ENCODE results near the gene NIT1.
A peak's percentile ranks its signal among the peaks of the same experiment; 100 is the strongest.

The NIT1 gene

DNA sequence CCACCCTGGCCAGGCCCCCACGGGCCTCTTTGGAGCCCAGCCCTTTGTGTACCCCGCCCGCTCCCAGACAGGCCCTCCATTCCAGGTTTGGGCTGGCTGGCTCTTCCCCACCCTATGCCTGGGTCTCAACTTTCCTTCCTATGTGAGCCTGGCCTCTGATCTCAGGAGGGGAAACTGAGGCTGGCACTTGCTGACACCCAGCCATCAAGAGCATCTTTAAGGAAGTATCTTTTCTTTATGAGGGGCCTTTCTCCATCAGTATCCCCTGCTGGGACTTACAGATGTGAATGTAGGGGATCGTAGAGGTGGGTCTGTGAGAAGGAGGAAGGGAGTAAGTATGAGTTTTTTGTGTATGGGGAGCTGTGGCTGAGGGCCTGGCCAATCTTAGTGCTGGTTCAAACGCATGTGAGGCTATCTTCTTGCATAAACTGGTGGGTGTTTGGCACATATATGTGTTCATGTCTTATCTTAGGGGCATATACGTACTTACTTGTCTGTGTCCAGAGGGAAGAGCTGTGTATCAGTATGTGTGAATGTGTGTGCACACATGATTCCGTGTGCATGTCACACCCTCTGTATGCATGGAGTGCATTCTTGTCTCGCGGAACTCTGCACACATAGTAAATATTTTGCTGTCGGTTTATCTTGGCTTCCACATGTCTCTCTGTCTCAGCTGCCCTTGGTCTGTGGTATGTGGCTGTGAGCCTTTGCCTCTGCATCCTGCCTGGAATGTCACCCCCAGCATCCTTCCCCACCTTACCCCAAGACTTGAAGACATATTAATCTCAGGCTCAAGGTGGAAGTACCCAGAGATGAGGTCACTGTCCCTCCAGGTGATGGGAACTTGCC, 33.9 kb upstream of the NIT1 start:
- no peak for FAIRE-seq
- DNase-seq (ENCODE audit: extremely low spot score, insufficient read length, low read depth), result no peak

DNA sequence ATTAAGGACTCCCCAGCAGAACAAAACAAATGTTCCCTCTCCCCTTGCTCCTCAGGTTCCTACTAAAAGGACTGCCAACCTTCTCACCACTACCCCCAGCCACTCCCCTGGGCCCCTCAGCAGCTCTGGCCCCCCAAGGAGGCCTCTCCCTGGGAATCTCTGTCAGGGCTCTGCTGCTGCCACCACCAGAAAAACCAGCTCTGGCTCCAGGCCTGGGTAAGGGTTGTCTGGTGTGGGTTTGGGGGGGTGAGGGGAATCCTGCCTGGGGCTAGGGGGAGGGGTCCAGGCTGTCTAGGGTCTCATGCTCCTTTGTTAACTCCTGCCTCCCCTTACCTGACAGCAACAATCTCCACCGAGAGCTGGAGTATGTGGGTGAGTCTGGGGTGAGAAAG, 33.3 kb upstream of the NIT1 start:
- FAIRE-seq, result no peak
- no peak for DNase-seq (ENCODE audit: extremely low spot score, insufficient read length, low read depth)

DNA sequence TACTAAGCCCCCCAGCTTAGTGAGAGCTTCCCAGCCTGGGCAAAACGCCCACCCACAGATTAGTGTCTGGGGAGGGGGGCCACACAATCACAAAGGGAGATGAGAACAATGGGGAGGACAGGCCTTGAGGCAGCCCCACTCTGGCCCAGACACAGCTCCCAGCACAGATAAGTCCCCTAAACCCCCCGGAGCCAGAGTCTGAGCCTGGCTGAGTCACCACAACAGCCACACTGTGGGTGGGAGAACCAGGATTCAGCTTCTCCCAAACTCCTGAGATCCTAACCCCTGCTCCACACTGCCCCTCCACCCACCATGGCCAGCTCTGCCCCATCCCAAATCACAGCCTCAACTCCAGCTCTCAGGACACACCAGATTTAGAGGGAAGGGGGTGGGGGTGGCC, 32.7 kb upstream of the NIT1 start:
- FAIRE-seq, result no peak
- no peak for DNase-seq (ENCODE audit: extremely low spot score, insufficient read length, low read depth)

DNA sequence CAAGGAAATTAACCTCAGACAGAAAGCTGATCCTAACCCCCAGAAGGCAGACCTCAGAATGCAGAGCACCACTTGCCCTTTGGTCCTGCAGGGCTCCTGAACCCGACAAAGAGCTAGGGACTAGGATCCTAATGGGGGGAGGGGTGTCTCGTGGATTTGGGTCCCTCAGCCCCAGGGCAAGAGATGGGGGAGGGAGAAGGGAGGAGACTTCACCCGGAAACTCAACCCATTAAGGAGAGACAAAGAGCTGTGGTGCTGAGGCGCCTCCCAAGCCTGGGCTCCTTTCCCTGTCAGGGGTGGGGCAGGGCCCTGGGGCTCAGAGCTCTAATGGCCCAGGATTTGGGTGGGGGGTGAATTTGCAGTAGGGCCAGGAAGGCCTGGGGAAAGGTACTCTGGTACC, 31.4 kb upstream of the NIT1 start:
- FAIRE-seq, result no peak
- DNase-seq (ENCODE audit: extremely low spot score, insufficient read length, low read depth), result no peak

DNA sequence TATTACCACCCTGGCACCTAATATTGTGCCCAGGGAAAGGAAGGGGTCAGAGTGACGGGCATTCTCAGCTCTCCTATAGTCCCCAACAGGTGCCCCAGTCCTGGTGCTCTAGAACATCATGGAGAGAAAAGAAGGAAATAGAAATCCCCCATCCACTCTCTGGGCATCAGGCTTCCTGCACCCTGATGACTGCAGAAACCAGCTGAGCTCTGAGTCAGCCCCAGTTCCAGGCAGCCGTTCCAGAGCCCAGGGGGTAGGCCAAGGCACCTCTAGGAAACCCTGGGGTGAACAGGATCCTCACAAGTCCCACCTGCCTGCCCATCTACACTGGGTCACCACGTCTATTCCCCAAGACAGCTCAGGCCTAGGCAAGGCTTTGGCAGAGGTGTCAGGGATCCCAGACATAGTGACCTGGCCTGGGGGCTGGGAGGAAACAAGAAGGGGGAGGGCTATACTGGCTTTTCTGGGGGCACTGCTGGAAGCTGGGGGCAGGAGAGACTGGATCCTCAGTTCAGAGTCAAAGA, 29.3 kb upstream of the NIT1 start:
- no peak for FAIRE-seq
- DNase-seq (ENCODE audit: extremely low spot score, insufficient read length, low read depth), result no peak

DNA sequence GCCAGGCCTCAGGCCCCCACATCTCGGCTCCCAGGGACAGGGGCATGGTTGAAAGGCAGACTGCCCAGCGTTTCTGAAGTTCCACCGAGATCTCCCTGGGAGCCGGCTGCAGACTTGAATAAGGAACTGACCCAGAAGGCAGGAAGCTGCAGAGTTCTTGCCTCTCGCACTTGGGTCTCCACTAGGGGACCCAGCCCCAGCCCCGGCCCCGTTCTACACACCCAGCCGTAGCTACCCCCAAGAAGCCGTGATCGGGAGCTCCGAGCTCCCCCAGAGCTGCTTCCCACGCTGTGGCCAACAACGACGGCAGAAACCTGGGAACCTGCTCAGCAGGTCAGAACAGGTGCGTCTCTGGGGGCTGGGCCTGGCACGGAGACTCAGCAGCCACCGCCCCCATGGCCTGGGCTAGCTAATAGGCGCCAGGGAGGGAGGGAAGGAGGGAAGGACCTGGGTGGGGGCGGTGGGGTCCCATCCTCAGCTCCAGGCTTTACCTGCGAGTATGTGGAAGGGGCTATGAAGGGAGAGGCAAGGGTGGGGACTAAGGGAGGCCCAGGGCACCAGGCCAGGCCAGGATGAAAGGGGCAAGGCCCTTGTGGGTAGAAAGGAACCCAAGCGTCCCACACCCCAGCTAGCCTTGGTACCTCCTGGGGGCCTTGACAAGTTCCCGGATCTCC, 28.5 kb upstream of the NIT1 start, which contains the start of gene NECTIN4:
NECTIN4 (minus strand) TSS at position 308 of the 674 bp plus-strand sequence; CDS start at position 46, 262 bp downstream.
- DNase-seq (ENCODE audit: extremely low spot score, insufficient read length, low read depth) (no peak), FAIRE-seq (no peak)

DNA sequence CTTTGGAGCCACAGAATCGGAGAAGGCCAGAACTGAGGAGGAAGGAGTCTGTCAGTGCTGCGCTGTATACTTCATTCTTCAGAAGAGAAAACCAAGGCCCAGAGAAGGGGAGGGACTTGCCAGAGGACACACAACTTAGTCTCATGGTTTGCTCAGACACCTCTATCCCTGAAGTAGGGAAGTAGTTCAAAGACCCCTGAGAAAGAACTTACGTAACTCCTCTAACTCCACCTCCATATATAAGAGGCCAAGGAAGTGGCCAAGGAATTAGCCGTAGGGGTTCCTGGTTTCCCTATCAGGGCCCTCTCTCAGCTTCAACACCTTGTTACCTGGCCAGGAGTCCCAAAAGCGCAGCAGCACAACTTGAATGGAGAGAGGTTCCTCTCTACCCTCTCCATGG, 28.0 kb upstream of the NIT1 start:
- DNase-seq (ENCODE audit: extremely low spot score, insufficient read length, low read depth) (no peak), FAIRE-seq (no peak)

DNA sequence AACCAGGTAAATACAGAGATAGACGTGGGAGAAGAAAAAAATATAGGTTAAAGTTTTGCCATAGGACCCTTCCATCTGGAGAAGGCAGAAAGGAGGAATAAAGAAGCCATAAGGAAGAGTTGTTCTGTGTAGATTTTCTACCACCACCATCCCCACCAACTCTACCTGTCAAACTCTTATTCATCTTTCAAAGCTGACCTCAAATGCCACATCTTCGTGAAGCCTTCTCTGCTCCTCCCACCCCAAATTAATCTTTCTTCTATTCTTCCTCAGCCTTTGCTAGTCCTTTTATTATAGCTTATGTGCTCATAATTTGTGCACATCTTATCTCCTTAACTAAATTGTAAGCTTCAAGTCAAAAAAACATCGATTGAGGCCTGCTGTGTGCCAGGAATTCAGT, 27.3 kb upstream of the NIT1 start:
- no peak for FAIRE-seq

DNA sequence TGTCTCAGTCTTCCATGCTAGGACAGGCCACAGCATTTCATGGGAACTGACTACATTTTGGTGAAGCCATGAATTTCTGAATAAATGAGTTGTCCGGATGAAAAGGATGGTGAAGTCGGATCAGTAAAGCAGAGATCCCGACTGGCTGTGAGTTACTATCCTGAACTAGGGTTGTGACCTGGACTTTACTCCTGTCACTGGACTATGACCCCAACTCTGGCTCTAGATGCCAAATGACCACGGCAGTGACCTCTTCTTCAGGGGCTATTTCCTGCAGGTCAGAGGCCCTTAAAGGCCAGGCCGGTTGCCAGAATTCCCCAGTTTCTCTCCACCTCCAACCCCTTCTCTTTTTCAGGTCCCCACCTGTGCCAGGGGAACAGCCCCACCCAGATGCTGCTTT, 26.8 kb upstream of the NIT1 start:
- FAIRE-seq (no peak), DNase-seq (ENCODE audit: extremely low spot score, insufficient read length, low read depth) (no peak)

More for the DNA sequence above, 27.3 kb upstream of the NIT1 start:
- no peak for DNase-seq (ENCODE audit: extremely low spot score, insufficient read length, low read depth)

DNA sequence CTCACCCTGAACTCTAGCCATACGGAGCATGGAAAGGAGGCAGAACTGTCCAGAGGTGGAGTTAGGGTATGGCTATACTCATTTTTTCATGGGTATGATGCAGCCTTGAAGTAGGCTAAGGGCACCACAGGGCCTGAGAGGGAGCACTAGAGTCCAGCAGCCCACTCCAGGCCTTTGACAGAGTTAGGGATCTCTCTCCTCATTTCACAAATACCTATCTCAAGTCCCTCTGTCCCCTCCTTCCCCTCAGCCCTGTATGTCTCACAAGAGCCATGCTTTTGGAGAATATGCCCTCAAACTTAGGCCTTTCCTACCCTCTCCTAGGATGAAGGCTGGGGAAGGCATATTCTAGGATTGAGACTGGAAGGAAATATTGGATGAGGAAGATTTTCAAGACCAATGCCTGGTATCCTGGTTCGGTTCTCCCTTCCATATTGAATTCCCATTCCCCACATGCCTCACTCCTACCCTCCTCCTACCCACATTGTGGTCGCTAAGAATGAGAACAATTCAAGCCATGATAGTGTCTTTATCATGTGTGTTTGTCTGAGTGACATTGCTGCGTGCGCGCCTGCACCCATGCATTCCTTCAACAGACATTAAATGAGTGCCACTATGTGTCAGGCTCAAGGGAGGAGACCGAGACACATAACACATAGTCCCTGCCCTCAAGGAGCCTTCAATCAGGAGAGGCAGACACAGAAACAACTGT, 26.0 kb upstream of the NIT1 start:
- no peak for DNase-seq (ENCODE audit: extremely low spot score, insufficient read length, low read depth)
- no peak for FAIRE-seq

DNA sequence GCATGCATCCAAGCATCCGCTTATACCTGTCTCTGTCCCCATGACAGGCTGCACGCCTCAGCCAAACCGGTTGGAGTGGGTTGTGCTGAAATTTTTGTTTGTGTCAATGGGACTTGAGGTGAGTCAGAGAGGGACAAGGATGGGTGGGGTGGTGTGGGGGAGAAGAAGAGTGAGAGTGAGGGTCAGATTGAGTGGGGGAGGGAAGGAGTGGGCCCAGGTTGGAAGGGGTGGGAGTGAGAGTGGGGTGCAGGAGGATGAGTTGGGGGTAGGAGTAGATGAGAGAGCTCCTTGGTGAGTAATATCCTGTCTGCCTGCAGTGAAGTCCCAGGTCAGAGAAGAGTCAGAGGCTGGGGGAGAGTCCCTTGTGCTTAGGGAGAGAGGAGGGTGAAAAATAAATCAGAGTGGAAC, 25.3 kb upstream of the NIT1 start:
- no peak for FAIRE-seq

DNA sequence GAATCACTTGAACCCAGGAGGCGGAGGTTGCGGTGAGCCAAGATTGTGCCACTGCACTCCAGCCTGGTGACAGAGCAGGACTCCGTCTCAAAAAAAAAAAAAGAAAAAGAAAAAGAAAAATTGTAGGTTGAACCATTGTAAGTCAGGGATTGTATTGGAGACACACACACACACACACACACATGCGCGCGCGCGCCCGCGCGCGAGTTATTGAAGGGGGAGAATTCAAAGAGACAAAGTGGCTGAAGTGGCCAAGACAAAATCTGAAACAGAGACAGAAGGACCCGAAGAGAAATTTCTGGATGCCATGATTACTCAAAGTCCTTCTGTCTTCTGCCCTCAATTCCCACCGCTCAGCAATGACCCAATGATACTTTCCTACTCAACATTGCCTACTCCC, 23.4 kb upstream of the NIT1 start:
- FAIRE-seq, result no peak
- no peak for DNase-seq (ENCODE audit: extremely low spot score, insufficient read length, low read depth)

More for the DNA sequence above, 25.3 kb upstream of the NIT1 start:
- no peak for DNase-seq (ENCODE audit: extremely low spot score, insufficient read length, low read depth)

DNA sequence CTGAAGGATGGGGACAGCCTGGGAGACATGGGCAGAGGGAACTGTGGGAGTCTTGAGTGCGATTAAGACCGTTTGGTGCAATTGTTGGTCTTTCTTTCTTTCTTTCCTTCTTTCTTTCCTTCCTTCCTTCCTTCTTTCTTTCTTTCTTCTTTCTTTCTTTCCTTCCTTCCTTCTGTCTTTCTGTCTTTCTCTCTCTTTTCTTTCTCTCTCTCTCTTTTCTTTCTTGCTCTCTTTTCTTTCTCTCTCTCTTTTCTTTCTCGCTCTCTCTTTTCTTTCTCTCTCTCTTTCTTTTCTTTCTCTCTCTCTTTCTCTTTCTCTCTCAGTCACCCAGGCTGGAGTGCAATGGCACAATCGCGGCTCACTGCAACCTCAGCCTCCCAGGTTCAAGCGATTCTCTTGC, 22.7 kb upstream of the NIT1 start:
- DNase-seq (ENCODE audit: extremely low spot score, insufficient read length, low read depth) (no peak), FAIRE-seq (no peak)

DNA sequence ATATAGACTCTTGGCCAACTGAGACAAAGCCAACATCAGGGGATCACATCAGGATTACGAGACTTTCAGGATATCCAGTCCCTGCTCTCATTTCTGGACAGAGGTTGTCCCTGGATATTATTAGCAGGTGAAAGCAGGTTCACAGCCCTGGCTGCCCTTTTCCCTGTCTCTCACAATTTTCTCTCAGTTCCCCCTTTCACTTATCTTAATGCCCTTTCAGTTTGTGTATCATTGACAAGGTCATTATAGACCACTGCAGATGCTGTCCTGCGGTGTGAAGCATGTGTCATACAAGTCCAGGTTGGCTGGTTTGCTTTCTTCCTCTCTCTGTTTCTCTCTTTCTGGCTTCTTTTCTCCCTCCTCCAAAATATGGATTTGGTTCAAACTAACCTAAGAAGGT, 21.9 kb upstream of the NIT1 start:
- FAIRE-seq, result peak; percentile 73
- DNase-seq (ENCODE audit: extremely low spot score, insufficient read length, low read depth), result no peak

DNA sequence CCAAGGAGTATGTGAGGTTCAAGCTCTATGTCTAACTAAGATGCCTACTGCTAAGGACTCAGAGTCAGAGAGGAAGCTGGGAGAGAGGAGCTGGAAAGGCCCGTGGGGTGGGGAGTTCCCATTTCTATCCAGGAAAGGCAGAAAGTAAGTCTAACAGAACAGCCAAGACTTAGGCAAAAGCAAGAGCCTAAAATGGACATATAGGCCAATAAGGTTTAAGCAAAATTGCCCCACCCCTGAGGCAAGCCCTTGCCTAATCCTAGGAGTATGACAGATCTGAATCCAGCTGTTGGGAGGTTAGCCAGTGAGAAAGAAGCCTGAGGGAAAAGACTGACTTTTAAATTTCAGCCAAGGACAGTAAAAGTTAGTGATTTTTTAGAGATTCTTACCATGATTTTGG, 21.4 kb upstream of the NIT1 start:
- FAIRE-seq (no peak), DNase-seq (ENCODE audit: extremely low spot score, insufficient read length, low read depth) (no peak)

DNA sequence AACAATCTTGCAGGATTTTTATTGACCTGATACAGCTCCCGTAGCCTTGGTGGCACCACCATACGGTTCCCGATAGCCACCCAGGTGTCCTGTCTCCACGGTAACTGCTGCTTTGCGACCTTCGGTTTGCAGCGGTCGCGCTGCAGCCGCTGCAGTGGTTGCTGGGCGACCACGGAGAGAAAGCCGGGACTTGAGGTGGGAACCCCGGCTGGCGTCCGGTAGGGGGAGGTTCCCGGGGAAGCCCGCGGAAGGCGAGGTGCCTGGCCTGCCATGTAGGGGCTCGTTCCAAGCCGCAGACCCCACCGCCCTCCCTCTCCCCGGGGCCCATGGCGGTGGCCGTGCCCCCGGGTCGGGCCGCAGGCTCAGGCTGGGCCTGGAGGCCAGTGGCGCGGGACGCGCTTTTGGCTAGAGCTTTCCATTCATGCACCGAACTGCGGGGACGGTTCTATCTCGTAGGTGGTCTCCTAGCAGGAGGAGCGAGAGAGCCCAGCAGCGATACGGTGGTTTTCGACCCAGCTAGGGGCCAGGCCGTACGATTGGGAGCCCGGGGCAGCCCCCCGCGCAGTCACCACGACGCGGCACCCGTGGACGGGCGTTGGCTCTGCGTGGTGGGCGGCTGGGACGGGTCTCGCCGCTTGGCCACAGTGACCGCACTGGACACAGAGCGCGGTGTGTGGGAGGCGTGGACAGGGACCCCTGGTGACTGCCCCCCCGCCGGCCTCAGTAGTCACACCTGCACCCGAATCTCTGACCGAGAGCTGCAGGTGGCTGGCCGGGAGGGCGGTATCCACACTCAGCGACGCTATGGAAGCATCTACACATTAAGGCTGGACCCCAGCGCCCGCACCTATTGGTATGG, 19.5 kb upstream of the NIT1 start, which contains the start of gene KLHDC9:
KLHDC9 (plus strand) TSS at position 152 of the 859 bp plus-strand sequence; CDS start at position 327, 175 bp downstream.
- DNase-seq (ENCODE audit: extremely low spot score, insufficient read length, low read depth) (peak; percentile 88), FAIRE-seq (peak; percentile 95)

DNA sequence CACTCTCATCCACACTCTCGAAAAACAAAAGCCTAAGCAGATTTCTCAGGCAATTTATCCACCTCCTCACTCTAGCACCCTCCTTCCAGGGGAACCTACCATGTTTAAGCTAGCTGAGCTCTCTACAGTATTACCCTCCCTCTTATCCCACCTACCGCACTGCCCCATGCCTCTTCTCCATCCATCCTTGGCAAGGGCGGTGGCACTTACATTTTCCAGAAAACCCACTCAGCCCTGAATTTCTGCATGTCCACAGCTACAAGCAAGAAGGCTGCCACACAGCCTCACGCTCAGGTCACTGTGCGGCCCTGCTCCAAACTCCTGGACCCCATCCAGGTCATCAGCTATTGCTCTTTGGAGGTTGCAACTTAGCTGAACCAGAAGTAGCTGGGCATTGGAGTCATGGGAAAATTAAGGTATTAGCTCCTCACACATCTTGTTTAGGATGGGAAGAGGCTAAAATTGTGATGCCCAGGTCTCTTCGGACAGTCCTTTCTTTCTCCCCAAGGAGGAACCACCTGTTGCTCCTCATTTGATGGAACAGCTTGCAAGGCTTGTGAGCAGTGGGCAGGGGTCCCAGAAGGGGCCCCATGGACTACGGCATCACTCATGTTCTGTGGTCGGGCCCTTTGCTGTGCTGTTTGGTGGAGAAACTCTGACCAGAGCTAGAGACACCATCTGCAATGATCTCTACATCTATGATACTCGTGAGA, 18.7 kb upstream of the NIT1 start:
- DNase-seq (ENCODE audit: extremely low spot score, insufficient read length, low read depth) (no peak), FAIRE-seq (no peak)

DNA sequence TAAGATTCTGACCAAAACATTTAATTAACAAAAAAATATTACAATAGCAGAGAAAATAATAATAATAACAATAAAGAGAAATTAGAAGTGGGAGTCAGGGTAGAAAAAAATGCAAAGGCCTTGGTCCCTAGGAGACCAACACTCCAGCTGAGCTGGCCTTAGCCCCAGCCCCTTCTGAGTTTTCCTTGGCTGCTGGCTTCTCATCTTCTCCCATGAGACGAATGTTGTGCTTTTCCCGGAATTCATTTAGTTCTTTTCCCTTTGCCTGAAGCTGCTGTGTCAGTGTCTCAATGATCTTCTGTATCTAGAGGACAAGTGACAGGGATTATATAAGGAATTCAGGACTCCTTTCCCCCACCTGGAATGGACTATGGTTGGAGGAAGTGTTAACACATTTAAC, 17.3 kb upstream of the NIT1 start:
- DNase-seq (ENCODE audit: extremely low spot score, insufficient read length, low read depth) (no peak), FAIRE-seq (no peak)

DNA sequence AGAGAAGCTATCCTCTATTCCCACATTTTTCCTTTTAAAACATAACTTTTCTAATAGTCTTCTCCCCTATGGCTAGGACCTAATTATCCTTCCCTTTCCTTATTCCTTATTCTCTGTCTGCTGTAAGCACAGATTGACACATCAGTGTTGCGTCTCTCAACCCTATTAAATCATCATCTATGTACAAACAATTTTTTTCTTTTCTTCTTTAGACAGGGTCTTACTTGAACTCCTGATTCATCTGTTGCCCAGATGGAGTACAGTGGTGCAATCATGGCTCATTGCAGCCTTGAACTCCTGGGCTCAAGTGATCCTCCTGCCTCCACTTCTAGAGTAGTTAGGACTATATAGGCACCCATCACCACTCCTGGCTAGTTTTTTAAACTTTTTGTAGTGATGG, 11.5 kb upstream of the NIT1 start:
- FAIRE-seq, result no peak
- no peak for DNase-seq (ENCODE audit: extremely low spot score, insufficient read length, low read depth)
